ENCODE results near the gene KHK. TPM values are rescaled to one million over a fixed set of nuclear protein-coding genes. Genes with fewer than 3 reads are reported as not detected.

The KHK gene
- total and polyA plus RNA-seq, 2 of the 8 experiments (the other 6 are each of a cell fraction or from before 2014, with no cell fraction given): 11.0 to 17.7 TPM

DNA sequence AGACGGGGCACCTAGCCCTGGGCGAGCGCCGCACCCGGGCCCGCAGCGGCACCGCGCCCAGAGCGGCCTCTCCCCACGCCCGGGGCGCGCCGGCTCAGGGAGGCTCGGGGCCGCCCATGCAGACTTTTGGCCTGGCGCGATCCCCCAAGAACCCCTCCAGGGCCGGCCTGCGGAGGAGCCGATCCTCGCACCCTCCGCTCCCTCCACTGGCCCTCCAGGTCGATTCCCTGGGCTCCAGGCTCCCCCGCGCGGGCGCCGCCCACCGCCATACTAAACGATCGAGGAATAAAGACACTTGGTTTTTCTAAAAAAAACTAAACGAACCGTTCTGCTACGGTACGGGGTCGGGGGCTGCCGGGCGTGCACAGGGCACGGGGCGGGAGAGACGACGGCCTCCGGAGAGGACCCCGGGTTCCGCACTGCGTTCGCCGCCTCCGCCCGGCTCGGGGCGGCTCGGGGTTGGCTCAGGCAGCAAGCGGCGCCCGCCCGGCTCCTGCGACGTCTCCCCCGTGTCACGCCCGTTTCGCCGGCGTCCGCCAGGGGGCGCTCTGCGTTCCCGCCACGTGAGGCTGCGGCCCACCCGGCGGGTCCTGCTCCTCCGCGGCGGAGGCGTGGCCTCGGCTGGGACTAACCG, 365 bp upstream of the KHK start:
- Histone ChIP-seq H3K14ac (ENCODE audit: insufficient read length) (no peak overlapping the region), H3K27ac (ENCODE audit: low read depth, low read length) (no peak overlapping the region), H2AFZ (ENCODE audit: low read length) (peak overlapping the region; percentile 25; the same call in 1 of the 2 replicates), H2BK120ac (replicated peaks; ENCODE audit: low read depth, low read length) (no peak overlapping the region), H3K9me3 (ENCODE audit: insufficient read depth in 2 of 2, low read depth in 1 of 2, low read length in 1 of 2) (no peaks in the 10 kb centered on the region), H3K23me2 (ENCODE audit: low read depth, low read length) (peaks cover 13% of the 10 kb centered on the region; the same call in 1 of the 2 replicates), H3K4ac (replicated peaks; ENCODE audit: insufficient read length, low read depth, low read length) (no peak overlapping the region), H3K4me2 (ENCODE audit: insufficient read depth in 1 of 2, low read depth in 2 of 2, low read length in 2 of 2) (peak overlapping the region; percentile 70 to 84), H3K27me3 (replicated peaks in 1 of 4; ENCODE audit: control insufficient read depth in 3 of 4, extremely low read depth in 1 of 4, insufficient read depth in 3 of 4, low read length in 3 of 4) (peaks cover 0 to 9% (median 4%) of the 10 kb centered on the region in 4 experiments; a peak in 2 of 7 replicates), H3K56ac (replicated peaks; ENCODE audit: insufficient read length, low read depth, low read length) (peak overlapping the region; percentile 13), H3K23ac (ENCODE audit: insufficient read length) (no peak overlapping the region), H2AK5ac (ENCODE audit: low read depth, low read length) (no peak overlapping the region), H4K91ac (replicated peaks; ENCODE audit: insufficient read length, low read length) (no peak overlapping the region), H4K5ac (ENCODE audit: insufficient read length, low read depth, low read length) (no peak overlapping the region), H3K9ac (replicated peaks in 1 of 4; ENCODE audit: extremely low read depth in 1 of 4, low read depth in 3 of 4, low read length in 3 of 4) (peak overlapping the region; percentile 10 to 38 (median 25); a peak in 5 of 7 replicates), H2BK20ac (ENCODE audit: low read length) (no peak overlapping the region), H3K36me3 (ENCODE audit: control insufficient read depth in 2 of 4, insufficient read depth in 4 of 4, low read length in 3 of 4) (no peaks in the 10 kb centered on the region), H3K79me2 (ENCODE audit: control insufficient read depth in 1 of 2, insufficient read depth in 2 of 2, low read length in 2 of 2) (no peaks in the 10 kb centered on the region), H3K4me3 (ENCODE audit: extremely low read depth in 1 of 4, insufficient read depth in 2 of 4, low read depth in 3 of 4, low read length in 4 of 4) (peak overlapping the region; percentile 44 to 75 (median 61)), H3K4me1 (replicated peaks in 1 of 4; ENCODE audit: control insufficient read depth in 3 of 4, insufficient read depth in 4 of 4, low read length in 3 of 4) (peaks cover 4 to 23% (median 6%) of the 10 kb centered on the region in 4 experiments; a peak in 6 of 7 replicates), H2BK12ac (ENCODE audit: low read depth, low read length) (no peak overlapping the region), H4K8ac (ENCODE audit: extremely low read depth, insufficient read depth, low read length) (peak overlapping the region; percentile 85), H4K20me1 (replicated peaks in 1 of 2; ENCODE audit: control insufficient read depth in 1 of 2, insufficient read depth in 2 of 2, low read length in 2 of 2) (peaks cover 0 to 1% of the 10 kb centered on the region in 2 experiments), H2BK15ac (ENCODE audit: low read length) (no peak overlapping the region), H3K18ac (ENCODE audit: extremely low read depth, low read length) (peak overlapping the region; percentile 87), H2BK5ac (ENCODE audit: low read depth, low read length) (no peak overlapping the region), H3K79me1 (ENCODE audit: low read depth, low read length) (no peaks in the 10 kb centered on the region)
- FAIRE-seq (no peak), DNase-seq (ENCODE audit: low read depth in 1 of 2, low spot score in 2 of 2) (peak; percentile 79 to 99)
- ChIA-PET CTCF (ENCODE audit: partially characterized antibody) (interaction anchor here (0.8 to 16.5 kb wide), 17 partner anchors 8 to 207 kb away, joined by 3 to 160 read pairs (median 5); partner anchors contain the start of genes AGBL5, PREB and SLC5A6), POLR2A (ENCODE audit: partially characterized antibody) (interaction anchor here (0.6 to 5.9 kb wide), 8 partner anchors 11 to 126 kb away, joined by 3 to 63 read pairs (median 6); partner anchors contain the start of genes AGBL5, ATRAID, OST4 and SLC5A6)
- WGBS, 2 experiments (ENCODE audit: extremely low coverage in 1 of 2, insufficient coverage in 1 of 2, insufficient read length in 1 of 2, insufficient replicate concordance in 2 of 2, low coverage in 1 of 2, low lambda C conversion rate in 2 of 2, missing lambda C conversion rate in 1 of 2): 1% methylated on average over 42 of the region's 81 CpGs; no CpG with 5 or more reads in 1 of the 2 experiments
- peak in 1 of 2 experiments; percentile 64; a peak in 1 of 3 replicates for TF ChIP-seq EP300 (IDR thresholded peaks at IDR 0.05; ENCODE audit: borderline replicate concordance in 1 of 2, low read depth in 2 of 2, low read length in 2 of 2)
- TF ChIP-seq, protein P1, sequence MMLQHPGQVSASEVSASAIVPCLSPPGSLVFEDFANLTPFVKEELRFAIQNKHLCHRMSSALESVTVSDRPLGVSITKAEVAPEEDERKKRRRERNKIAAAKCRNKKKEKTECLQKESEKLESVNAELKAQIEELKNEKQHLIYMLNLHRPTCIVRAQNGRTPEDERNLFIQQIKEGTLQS (IDR thresholded peaks at IDR 0.05; ENCODE audit: insufficient read depth, low read depth, low read length): peak; percentile 30; the same call in 1 of the 2 replicates
- TF ChIP-seq SIX5 (IDR thresholded peaks at IDR 0.05; ENCODE audit: low read depth, low read length): no peak; the same call in 1 of the 2 replicates
- no peak for TF ChIP-seq NANOG (IDR thresholded peaks at IDR 0.05; ENCODE audit: insufficient read depth, low read depth, low read length, poor library complexity, severe bottlenecking)
- peak; percentile 58 for TF ChIP-seq ASH2L (IDR thresholded peaks at IDR 0.05; ENCODE audit: low read length)
- peak; percentile 83 for TF ChIP-seq CREB1 (IDR thresholded peaks at IDR 0.05)
- TF ChIP-seq, protein P2, sequence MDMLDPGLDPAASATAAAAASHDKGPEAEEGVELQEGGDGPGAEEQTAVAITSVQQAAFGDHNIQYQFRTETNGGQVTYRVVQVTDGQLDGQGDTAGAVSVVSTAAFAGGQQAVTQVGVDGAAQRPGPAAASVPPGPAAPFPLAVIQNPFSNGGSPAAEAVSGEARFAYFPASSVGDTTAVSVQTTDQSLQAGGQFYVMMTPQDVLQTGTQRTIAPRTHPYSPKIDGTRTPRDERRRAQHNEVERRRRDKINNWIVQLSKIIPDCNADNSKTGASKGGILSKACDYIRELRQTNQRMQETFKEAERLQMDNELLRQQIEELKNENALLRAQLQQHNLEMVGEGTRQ (IDR thresholded peaks at IDR 0.05; ENCODE audit: low read length): peak; percentile 50; the same call in 1 of the 2 replicates
- 0 out of 2 replicates have a peak, but pooled peaks have one; percentile 10 for TF ChIP-seq FOSL1 (IDR thresholded peaks at IDR 0.05; ENCODE audit: insufficient read depth, low read depth, low read length)
- TF ChIP-seq RFX5 (IDR thresholded peaks at IDR 0.05; ENCODE audit: borderline replicate concordance, low read depth, low read length): no peak
- no peak for TF ChIP-seq CEBPB (IDR thresholded peaks at IDR 0.05; ENCODE audit: low read depth, low read length)
